Activated CD8-positive, alpha-beta memory T cell treated with anti-CD3 and anti-CD28 coated beads for 1 hour (primary cell): ENCODE data around the gene ANXA3.
"Not testable (repeated sequence)": the region's sequence is repeated elsewhere in the genome, so short reads cannot be mapped to it uniquely, and the experiment has no call there.

Experiments used
- DNase-seq, 2 donors: peaks; one replicate each; pipeline ENCODE4 v3.0.0-alpha.2; 2020; ENCODE audit warnings: low read depth in 1 of 2; ENCODE audit errors: extremely low read depth in 1 of 2

ANXA3 gene

DNA sequence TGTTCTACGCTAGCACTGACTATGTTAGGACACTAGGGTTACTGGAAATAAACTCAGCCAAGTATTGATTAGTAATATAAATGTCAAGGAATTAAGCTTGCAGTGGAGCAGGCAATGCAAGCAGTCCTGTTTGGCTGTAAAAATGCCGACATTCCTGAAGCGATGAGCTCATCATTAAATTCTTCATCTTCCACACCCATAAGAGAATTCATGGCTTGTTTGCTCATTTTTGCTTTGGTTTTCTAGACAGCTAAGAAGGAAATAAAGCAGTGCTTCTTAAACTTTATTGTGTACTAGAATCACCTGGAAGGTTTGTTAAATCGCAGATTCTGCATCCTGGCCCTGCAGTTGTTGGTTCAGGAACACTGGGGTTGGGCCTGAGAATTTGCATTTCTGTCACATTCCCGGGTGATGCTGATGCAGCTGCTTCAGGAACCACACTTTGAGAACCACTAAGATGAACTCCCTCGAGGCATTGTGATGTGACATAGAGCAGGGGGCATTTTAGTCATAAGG, 17.8 kb downstream of the ANXA3 start:
- DNase-seq, result no peak

DNA sequence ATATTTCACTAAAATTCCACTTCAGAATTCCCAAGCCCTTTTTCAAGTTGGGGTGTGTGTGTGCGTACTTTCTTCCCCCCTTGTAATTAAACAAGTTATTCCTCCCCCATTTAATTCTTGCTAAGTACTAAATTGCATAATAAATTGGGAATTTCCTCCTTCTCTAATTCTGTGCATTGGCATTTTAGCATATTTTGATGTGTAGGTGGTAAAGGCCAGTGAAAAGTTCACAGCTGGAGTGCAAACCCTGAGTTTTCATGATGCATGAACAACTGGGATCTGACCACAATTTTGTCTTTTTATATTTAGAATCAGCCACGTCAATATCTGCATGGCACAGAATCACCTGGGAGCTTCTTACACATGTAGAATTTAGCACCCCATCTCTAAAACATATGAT, 18.5 kb downstream of the ANXA3 start:
- no peak for DNase-seq

DNA sequence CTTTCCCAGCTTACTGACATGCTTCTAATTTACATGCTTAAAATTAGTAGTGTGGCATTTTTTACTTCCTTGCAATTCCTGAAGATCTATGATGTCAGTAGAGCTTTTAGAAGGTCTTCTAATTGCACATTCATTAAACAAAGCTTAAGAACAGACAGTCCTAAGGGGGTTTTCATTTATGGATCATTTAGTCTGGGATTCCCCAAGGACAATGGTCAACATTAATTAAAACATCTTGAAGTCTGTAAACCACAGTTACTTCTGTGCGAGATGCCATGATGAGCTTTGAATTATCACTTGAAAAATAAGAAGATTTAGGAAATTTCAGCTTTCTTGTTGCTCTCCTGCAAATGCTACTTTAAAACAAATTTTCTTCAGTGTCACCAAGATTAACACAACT, 20.2 kb downstream of the ANXA3 start:
- DNase-seq, result no peak

DNA sequence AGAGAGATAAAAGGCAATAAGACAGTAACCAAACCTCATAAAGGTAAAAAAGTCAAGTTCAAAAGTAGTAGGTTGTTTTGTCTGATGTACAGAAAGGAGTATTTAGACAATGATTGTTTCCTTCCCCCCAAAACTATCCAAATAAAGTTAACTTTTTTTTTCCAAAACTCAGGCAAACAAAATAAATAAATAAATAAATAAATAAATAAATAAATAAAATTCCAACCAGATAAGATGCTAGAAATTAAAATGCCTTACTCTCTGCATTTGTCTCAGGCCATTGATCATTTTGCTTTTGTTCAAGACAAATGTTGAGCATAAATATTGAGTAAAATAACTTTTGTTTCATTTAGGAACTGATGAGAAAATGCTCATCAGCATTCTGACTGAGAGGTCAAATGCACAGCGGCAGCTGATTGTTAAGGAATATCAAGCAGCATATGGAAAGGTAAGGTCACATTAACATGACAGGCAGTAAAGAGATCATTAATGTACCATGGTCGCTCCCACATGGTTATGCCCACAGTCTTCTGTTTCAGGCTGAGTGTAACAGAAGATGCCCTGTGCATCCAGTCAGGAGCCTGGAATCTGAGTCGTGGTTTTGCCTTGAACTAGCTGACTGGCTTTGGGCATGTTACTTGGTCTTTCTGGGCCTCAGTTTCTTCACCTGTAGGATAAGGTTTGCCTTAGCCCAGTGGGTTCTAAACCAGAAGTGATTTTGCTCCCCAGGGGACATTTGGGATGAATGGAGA, 27.3 kb downstream of the ANXA3 start:
- no peak for DNase-seq

DNA sequence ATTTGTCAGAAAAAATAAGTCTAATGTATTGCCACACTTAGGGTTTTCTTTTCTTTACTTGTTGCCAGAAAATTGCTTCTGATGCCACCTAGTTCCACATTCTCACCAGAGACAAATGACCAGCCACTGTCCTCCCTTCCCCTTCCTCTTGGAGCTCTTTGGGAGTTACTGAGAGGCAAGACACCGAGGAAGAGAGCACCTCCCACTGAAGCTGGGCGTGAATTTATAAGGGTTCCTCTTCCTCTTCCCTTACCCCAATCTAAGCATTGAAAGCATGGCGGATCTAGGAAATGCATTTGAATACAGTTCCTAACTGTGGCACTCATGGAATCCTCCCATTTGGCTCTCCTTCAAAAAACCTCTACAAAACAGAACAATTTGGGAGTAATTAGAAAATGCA, 30.0 kb downstream of the ANXA3 start:
- no peak for DNase-seq

DNA sequence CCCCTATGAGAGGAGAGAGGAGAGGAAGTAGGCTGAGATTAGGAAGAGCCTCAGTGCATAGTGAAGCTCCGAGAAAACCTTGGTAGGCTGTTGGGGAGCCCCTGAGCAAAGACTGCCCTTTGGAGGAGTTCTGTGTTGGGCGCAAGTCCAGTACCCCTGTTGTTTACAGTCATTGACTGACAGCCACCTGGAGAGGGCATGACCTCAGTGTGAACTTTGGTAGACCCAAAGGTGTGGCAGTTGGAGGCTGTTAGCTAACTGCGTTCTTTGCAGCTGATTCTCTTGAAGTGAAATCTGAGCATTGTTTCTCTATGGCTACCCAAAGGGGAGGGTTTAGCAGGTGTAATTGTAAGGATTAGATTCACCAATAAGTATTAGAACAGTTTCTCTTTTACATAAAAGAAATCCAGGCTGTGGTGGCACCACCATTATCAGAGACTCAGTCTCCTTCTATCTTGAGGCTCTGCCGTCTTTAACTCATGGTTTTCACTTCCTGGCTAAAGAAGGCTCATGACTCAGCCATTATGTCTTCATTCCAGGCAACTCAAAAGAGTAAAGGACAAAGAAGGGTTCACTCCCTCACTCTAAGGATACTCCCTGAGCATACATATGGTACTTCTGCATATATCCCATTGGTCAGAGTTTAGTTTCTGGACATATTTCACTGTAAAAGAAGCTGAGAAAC, 33.4 kb downstream of the ANXA3 start:
- no peak for DNase-seq

DNA sequence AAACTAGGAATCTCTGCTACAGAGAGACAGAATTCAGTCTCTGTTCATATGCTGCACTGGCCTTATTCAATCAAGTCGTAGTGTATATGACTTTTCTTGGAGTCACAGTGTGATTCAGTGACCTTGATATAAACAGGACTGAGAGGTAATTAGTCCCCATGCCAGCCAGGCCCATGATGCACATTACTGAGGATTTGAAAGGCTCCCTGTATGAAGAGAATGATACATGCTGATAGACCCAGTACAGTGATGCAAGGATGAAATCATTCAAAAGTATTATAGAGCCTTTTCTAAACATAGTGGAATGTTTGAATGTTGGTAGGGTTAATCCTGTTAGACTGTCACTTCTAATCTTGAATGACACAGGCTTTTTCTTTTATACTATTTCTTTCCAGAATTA, 34.1 kb downstream of the ANXA3 start:
- no peak for DNase-seq

DNA sequence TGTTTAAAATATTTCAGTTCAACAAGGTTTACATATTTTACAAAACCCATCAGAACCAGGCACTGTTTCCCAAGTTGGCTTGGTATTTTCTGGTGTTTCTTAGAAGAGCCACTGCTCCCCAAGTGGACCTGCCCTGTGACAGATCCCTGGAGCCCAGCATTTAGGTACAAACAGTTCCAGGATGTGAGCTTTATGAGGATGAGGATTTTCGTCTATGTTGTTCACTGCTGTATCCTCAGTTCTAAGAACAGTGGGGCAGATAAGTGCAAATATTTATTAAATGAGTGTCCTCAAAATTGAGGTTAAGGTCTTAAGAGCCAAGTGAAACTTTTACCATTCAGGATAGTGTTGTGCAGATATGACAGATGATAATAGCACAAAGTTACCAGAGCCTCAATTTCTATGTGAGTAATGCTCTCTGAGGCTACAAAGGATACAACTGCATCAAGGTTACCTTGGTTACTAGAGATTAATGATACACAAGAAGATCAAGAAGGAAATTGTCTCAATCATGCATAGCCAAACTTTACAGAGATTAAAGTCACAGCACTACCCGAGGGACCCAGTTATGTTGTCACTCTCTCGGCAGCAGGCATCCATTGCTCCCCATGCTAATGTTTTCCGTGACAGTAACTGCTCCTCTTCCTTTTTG, 37.5 kb downstream of the ANXA3 start:
- no peak for DNase-seq

DNA sequence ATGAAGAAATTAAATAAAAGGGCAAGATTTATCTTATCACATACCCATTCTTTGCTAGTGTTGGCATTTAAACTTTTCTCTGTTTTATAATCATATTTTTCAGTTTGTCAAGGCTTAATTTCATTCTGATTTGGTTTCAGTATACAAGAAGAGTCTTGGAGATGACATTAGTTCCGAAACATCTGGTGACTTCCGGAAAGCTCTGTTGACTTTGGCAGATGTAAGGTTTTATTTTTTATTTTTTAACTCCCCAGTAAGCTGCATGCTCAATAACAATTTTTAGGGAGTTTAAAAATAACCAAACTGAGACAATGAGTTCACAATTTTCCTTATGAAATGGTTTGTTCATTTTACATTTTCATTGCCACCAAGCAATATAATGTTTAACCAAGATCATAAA, 39.8 kb downstream of the ANXA3 start:
- DNase-seq, result no peak

DNA sequence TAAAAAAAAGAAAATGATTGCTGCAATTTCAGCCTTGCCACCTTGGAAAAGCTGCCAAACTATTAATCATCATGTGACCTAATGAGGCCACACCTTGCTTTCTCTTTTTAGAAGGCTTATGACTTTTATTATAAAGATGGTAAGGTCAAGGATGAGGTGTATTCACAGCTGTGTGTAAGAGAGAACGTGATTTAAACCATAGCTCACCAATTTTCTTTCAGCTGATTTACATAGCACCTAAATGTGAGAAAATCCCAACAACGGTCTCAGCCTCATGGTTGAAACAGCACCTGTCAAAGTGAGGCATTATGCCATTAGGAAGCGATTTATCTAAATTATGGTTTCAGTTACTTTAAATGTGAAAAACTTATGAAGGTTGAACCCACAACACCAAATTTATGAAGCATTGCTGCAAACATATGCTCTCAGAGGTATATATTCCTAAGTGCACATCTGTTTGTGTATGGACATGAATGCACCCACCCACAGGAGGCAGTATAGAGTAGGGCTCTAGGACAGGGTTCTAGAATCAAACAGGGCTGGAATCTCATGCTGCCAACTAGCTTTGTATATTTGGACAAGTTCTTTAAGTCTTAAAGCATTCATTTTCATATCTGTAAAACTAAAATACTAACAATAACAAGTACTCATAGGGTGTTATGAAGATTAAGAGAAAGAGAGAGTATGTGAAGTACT, 40.7 kb downstream of the ANXA3 start:
- no peak for DNase-seq

DNA sequence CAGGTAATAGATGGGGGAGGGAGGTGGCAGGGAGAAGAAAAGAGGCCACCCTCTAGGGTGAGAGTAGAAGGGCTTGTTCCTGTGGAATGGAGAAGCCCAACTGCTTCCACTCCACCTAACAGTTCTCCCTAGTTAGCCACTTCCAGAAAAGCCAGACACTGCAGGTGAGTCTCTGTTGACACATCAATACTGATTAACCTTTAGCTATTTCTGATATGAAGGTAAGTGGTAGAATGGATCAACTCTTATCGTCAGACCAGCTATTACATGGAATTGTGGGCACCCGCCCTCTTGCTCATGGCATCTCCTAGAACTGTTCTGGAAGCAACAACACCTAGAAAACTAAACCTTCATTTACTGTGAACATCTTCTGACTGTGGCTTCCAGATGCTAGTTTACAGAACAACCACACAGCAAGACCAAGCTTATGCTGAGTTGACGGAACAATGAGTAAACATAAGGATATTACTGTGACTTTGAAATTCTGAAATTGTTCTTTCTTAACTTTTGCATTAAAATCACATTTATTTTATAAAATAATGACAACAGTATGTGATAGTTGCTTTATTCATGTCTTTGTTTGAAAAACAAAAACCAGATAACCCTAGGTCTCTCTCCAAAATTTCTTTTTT, 44.7 kb downstream of the ANXA3 start:
- no peak for DNase-seq

DNA sequence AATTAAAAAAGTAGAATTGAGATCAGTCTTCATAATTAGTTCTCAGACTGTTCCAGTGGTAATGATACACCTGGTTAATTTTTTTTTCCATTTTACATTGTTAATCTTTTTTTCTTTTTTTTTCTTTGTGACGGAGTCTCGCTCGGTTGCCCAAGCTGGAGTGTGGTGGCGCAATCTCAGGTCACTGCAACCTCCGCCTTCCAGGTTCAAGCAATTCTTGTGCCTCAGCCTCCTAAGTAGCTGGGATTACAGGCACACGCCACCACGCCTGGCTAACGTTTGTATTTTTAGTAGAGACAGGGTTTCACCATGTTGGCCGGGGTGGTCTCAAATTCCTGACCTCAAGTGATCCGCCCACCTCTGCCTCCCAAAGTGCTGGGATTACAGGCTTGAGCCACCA, 46.9 kb downstream of the ANXA3 start:
- DNase-seq, result not testable (repeated sequence)

DNA sequence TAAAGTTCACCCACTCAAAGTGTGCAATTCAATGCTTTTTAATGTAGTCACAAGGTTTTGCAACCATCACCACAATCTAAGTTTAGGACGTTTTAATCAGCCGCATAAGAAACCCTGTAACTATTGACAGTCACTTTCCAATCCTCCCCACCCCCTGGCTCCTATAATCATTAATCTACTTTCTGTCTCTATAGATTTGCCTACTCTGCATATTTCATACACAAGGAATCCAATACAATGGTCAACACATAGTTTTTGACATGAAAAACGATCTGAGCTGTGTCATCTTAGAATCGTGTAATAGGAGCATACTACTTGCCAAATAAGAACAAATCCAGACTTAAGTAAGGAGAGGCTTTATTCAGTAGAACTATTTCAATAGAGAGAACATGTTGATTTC, 47.6 kb downstream of the ANXA3 start:
- no peak for DNase-seq

DNA sequence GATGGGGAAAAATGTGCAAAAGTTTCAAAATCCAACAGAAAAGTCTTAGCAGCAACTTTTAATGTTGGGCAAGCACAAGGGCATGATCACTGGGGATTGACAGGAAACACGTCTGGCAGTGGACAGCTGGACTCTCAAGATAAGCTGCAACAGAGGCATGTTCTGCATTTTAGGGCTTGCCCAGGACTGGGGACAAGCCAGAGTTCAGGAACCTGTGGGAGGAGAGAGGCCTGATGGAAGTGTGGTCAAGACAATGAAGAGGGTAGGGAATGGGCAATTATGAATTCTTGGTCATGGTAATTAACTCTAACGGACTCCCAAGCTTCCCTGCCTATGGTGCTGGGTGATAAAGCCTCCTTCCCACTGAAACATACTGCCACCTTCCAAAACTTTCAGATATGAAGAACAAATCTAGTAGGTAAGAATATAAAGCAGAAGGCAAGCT, 48.4 kb downstream of the ANXA3 start:
- DNase-seq, result no peak

DNA sequence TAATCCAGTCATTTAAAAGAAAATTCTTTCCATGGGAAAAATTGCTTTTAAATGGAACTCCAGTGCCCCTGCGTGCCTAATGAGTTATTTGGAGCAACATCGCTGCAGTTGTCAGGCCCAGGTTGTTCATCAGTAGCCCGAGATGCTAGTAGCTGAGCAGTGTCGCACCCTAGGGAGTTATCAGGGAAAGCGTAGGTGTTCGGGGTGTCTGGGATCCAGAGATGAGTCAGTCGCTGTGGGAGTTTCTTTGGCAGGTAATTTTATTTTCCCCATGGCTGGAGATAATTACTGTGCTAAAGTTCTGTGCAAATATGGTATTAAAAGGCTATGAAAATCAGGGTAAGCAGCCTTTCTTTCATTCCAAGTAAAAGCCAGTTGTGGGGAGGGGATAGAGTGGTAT, 49.4 kb downstream of the ANXA3 start:
- DNase-seq, result no peak

DNA sequence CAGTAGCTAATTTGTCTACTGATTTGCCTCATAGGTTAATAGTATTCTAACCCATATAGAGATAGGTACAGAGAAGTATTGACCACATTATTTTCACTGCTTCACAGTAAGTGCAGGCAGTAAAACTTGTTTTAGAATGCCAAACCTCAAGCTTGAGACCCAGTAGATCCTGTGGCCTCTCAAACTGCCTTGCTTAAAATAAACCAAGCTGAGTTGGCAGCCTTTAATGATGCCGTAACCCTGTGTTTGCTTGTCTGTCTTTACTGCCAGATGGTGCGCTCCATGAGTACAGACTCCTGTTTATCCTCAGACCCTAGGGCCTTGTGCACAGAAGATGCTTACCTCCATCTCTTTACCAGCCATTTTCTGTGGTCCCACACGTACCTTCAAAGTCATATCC, 50.8 kb downstream of the ANXA3 start:
- no peak for DNase-seq

DNA sequence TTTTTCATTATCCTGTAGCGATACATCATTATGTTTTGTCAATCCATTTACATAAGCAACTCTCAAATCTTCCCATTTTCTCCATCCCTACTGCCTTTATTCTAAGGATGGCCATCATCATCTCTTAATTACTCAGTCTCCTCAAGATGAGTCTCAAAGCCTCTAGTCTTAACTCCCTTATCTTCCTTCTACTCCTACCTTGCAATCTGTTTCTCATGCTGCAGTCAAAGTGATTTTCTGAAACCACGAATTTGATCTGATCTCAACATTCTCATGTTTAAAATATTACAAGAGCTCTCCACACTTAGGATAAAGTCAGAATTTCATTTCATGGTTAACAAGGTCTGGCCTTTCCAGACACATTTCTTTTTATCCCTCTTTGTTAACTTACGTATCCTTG, 51.8 kb downstream of the ANXA3 start:
- DNase-seq, result no peak

DNA sequence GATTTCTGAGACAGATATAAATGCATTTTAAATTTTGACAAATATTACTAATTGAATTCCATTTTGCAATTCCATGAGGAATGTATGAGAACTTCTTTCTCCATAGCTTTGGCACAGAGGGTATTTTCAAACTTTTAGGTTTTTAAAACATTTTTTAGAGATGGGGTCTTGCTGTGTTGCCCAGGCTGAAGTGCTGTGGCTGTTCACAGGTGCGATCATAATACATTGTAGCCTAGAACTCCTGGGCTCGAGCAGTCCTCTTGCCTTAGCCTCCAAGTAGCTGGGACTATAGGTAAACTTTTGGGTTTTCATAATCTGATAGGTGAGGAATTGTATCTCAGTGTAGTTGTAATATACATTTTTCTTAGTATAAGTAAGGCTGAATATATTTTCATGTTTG, 53.4 kb downstream of the ANXA3 start:
- DNase-seq, result no peak

DNA sequence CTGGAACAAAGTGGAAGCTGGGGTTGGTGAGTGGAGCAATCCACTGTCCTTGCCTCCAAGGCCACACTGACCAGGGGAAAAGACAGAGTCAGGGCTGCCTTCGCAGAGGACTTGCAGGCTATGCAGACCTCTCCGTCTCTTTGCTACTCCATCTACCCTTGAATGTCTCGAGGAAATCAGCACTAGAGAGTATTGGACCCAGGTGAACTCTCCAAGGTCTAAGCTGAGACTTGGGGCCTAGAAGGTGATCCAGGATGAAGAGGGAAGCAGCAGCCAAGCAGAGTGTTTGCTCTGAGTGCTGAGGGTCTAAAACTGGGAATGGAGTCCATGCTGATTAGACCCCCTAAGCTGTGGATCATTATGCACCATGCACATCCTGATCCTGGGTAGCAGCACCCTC, 54.5 kb downstream of the ANXA3 start:
- DNase-seq, result no peak

DNA sequence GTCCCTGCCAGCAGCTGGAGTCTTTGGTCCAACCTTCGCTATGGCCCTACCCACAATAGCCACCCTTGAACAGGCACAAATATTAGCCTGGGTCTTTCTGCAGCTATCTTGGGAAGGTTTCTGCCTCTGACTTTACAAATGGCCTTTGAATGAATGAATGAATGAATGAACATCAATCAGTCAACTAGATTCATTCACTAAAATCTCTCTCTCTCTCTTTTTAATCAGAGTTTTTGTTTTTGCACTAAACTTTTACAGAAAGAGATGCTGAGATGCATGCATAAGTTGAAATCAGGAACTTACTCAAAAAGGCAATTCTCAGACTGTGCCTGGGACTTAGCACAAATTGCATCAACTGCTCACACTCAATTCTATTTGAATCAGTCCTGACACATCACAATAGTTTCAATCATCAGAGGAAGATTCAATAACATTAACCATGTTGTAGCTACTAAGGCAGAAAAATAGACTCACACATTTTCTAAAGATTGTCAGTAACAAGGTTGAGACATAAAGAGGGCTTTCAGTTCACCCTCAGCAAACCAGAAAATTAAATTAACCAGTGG, 55.0 kb downstream of the ANXA3 start:
- no peak for DNase-seq

DNA sequence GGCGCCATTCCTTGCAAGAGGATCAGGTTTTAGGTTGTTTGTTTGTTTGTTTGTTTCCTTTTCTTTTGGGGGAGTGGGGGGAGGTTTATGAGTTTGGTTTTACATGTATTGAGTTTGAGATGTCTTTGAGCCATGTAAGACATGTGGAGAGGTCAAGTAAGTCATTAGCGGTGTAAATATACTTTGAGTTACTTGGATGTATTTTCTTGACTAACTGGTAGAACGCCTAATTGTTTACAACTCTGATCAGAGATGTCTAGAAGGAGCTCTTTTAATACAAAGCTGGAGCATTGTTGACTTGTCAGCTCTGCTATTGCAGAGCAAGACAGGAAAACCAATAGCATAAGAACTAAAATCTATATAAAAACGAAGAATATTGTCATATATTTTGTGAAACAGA, 57.1 kb downstream of the ANXA3 start:
- DNase-seq, result no peak
